Brain pericyte (primary cell): ENCODE data around the gene FAM3D.

Experiments
- DNase-seq: peaks from one replicate; pipeline ENCODE4 v3.0.0-alpha.2; 2012; ENCODE audit warnings: low read depth, low spot score

Gene FAM3D

GRCh38 chr3:58627570-58627885 lies 39.0 kb downstream of the FAM3D start:
- DNase-seq = no peak

- no peak for DNase-seq
Observed at GRCh38 chr3:58626841-58627569, 39.6 kb downstream of the FAM3D start.

GRCh38 chr3:58625196-58625824 lies 41.3 kb downstream of the FAM3D start:
- DNase-seq = no peak

- no peak for DNase-seq
Observed at GRCh38 chr3:58624550-58624949, 42.0 kb downstream of the FAM3D start.

GRCh38 chr3:58623961-58624360 lies 42.6 kb downstream of the FAM3D start:
- no peak for DNase-seq

- DNase-seq = no peak
Observed at GRCh38 chr3:58623478-58623877, 43.1 kb downstream of the FAM3D start.

- no peak for DNase-seq
Observed at GRCh38 chr3:58622892-58623291, 43.7 kb downstream of the FAM3D start.

GRCh38 chr3:58622436-58622835 lies 44.1 kb downstream of the FAM3D start:
- no peak for DNase-seq

- DNase-seq = no peak
Observed at GRCh38 chr3:58621086-58621830, 45.3 kb downstream of the FAM3D start.

- DNase-seq = no peak
Observed at GRCh38 chr3:58620421-58620820, 46.2 kb downstream of the FAM3D start.

GRCh38 chr3:58617338-58617761 lies 49.2 kb downstream of the FAM3D start:
- DNase-seq = no peak

GRCh38 chr3:58613236-58614132 lies 53.1 kb downstream of the FAM3D start:
- no peak for DNase-seq

GRCh38 chr3:58612830-58613229 lies 53.7 kb downstream of the FAM3D start:
- no peak for DNase-seq

- no peak for DNase-seq
Observed at GRCh38 chr3:58609990-58610389, 56.6 kb downstream of the FAM3D start.

- no peak for DNase-seq
Observed at GRCh38 chr3:58608648-58609047, 57.9 kb downstream of the FAM3D start.

GRCh38 chr3:58607816-58608215 lies 58.8 kb downstream of the FAM3D start:
- DNase-seq = no peak

GRCh38 chr3:58606693-58607092 lies 59.9 kb downstream of the FAM3D start:
- DNase-seq = no peak

GRCh38 chr3:58604031-58604430 lies 62.5 kb downstream of the FAM3D start:
- DNase-seq = no peak

GRCh38 chr3:58603606-58604005 lies 63.0 kb downstream of the FAM3D start:
- no peak for DNase-seq

GRCh38 chr3:58597770-58598310 lies 68.7 kb downstream of the FAM3D start:
- DNase-seq = no peak

GRCh38 chr3:58596834-58597518 lies 69.6 kb downstream of the FAM3D start:
- DNase-seq = no peak
